ENCODE results near the gene SNAP47. TPM values are rescaled to one million over a fixed set of nuclear protein-coding genes. Genes with fewer than 3 reads are reported as not detected.
A peak's percentile ranks its signal among the peaks of the same experiment; 100 is the strongest.

The SNAP47 gene
- total RNA-seq, 2 experiments from 2014 or later, result 25.3 to 25.5 TPM

GRCh38 chr1:227725046-227725445 is 10.2 kb upstream of the SNAP47 start:
- intact Hi-C loops (cut with micrococcal nuclease), result loop anchor here (10.0 kb wide), 1 partner anchor 160 kb away; the partner anchor contains the start of gene ZNF678
- no peak for ATAC-seq

GRCh38 chr1:227726318-227726717 is 8.9 kb upstream of the SNAP47 start:
- peaks cover 18% of the 10 kb centered on the region for H3K4me1 Mint-ChIP-seq (ENCODE audit: low read depth)
- no peak overlapping the region for H3K27ac Mint-ChIP-seq
- POLR2A ChIA-PET, result no interaction called here

More at GRCh38 chr1:227725046-227725445, 10.2 kb upstream of the SNAP47 start:
- no peak for TF ChIP-seq CTCF (IDR thresholded peaks at IDR 0.05)
- ChIA-PET POLR2A (no interaction called here), CTCF (no interaction called here)
- H3K27me3 Mint-ChIP-seq, result peaks cover 5% of the 10 kb centered on the region
- no peak overlapping the region for H3K4me3 Mint-ChIP-seq
- H3K9me3 Mint-ChIP-seq, result peaks cover 28% of the 10 kb centered on the region
- DNase-seq, result no peak
- H3K27ac Mint-ChIP-seq, result no peak overlapping the region
- H3K4me1 Mint-ChIP-seq (ENCODE audit: low read depth), result peaks cover 14% of the 10 kb centered on the region
- H3K36me3 Mint-ChIP-seq (ENCODE audit: low read depth), result peaks cover 10% of the 10 kb centered on the region

GRCh38 chr1:227726924-227727599 is 8.2 kb upstream of the SNAP47 start:
- ChIA-PET CTCF (no interaction called here), POLR2A (no interaction called here)
- peaks cover 10% of the 10 kb centered on the region for H3K9me3 Mint-ChIP-seq
- intact Hi-C loops (cut with micrococcal nuclease), result loop anchor here (10.0 kb wide), 1 partner anchor 162 kb away; the partner anchor contains the start of gene ZNF678
- no peak for ATAC-seq
- no peak overlapping the region for H3K27ac Mint-ChIP-seq
- no peak for DNase-seq
- no peak for TF ChIP-seq CTCF (IDR thresholded peaks at IDR 0.05)
- H3K4me1 Mint-ChIP-seq (ENCODE audit: low read depth), result peaks cover 18% of the 10 kb centered on the region
- H3K4me3 Mint-ChIP-seq, result no peak overlapping the region
- peaks cover 5% of the 10 kb centered on the region for H3K36me3 Mint-ChIP-seq (ENCODE audit: low read depth)
- H3K27me3 Mint-ChIP-seq, result peaks cover 5% of the 10 kb centered on the region

More at GRCh38 chr1:227726318-227726717, 8.9 kb upstream of the SNAP47 start:
- no peak overlapping the region for H3K4me3 Mint-ChIP-seq
- DNase-seq (no peak), ATAC-seq (no peak)
- H3K27me3 Mint-ChIP-seq, result peaks cover 5% of the 10 kb centered on the region
- CTCF ChIA-PET, result no interaction called here
- H3K9me3 Mint-ChIP-seq, result peaks cover 16% of the 10 kb centered on the region
- intact Hi-C loops (cut with micrococcal nuclease), result loop anchor here (10.0 kb wide), 1 partner anchor 162 kb away; the partner anchor contains the start of gene ZNF678
- TF ChIP-seq CTCF (IDR thresholded peaks at IDR 0.05), result no peak
- peaks cover 5% of the 10 kb centered on the region for H3K36me3 Mint-ChIP-seq (ENCODE audit: low read depth)

- Mint-ChIP-seq H3K27me3 (peaks cover 5% of the 10 kb centered on the region), H3K4me1 (ENCODE audit: low read depth) (peaks cover 20% of the 10 kb centered on the region), H3K36me3 (ENCODE audit: low read depth) (peaks cover 7% of the 10 kb centered on the region), H3K9me3 (peaks cover 2% of the 10 kb centered on the region), H3K27ac (peak overlapping the region; percentile 79), H3K4me3 (peak overlapping the region; percentile 80)
- intact Hi-C loops (cut with micrococcal nuclease), result loop anchor here (10.0 kb wide), 1 partner anchor 163 kb away; the partner anchor contains the start of gene ZNF678
- POLR2A ChIA-PET, result no interaction called here
- CTCF ChIA-PET, result no interaction called here
- peak; percentile 79 for DNase-seq
- no peak for TF ChIP-seq CTCF (IDR thresholded peaks at IDR 0.05)
- peak; percentile 71 for ATAC-seq
Measured at GRCh38 chr1:227728059-227728891, 7.0 kb upstream of the SNAP47 start.

GRCh38 chr1:227728892-227729143 is 6.4 kb upstream of the SNAP47 start:
- H3K27me3 Mint-ChIP-seq, result peaks cover 5% of the 10 kb centered on the region
- DNase-seq, result peak; percentile 28
- H3K4me3 Mint-ChIP-seq, result peak overlapping the region; percentile 80
- peaks cover under 1% of the 10 kb centered on the region for H3K9me3 Mint-ChIP-seq
- POLR2A ChIA-PET, result no interaction called here
- TF ChIP-seq CTCF (IDR thresholded peaks at IDR 0.05), result no peak
- CTCF ChIA-PET, result no interaction called here
- peaks cover 26% of the 10 kb centered on the region for H3K4me1 Mint-ChIP-seq (ENCODE audit: low read depth)
- intact Hi-C loops (cut with micrococcal nuclease), result loop anchor here (10.0 kb wide), 1 partner anchor 164 kb away; the partner anchor contains the start of gene ZNF678
- ATAC-seq, result peak; percentile 9
- H3K36me3 Mint-ChIP-seq (ENCODE audit: low read depth), result peaks cover 12% of the 10 kb centered on the region
- H3K27ac Mint-ChIP-seq, result peak overlapping the region; percentile 79

Data from activated CD8-positive, alpha-beta T cell treated with anti-CD3 and anti-CD28 coated beads for 36 hours (primary cell).